H1 (cell line): ENCODE measurements around the gene OR52R1. TPM values are rescaled to one million over a fixed set of nuclear protein-coding genes. Genes with fewer than 3 reads are reported as not detected.

Experiments used
- CTCF ChIA-PET: fragments of 300-600 bp; sonication (Branson Sonifier 250); formaldehyde crosslinking; loops from one replicate; lab custom pipeline; 2021; ENCODE audit not compliant: partially characterized antibody; lab: Charles Lee
- POLR2A ChIA-PET: fragments of 300-600 bp; sonication (Branson Sonifier 250); formaldehyde crosslinking; loops from one replicate; lab custom pipeline; 2021; ENCODE audit warnings: inconsistent platforms; ENCODE audit not compliant: partially characterized antibody; lab: Charles Lee
- DNase-seq, 2 experiments: peaks; one replicate each; pipeline versions ENCODE4 v3.0.0 to v3.0.0-alpha.2; 2010 to 2022; ENCODE audit warnings: low spot score in 2 of 2, low read depth in 1 of 2, mixed read lengths in 1 of 2
- FAIRE-seq: peaks from 2 replicates; lab custom pipeline; 2011; peaks lifted over from hg19 to GRCh38; lab: Jason Lieb, UNC
- H2AFZ ChIP-seq: 2 replicates; pipeline ENCODE4 v1.8.1; 2012; ENCODE audit warnings: low read length, inconsistent platforms
- H2AK5ac ChIP-seq: 2 replicates; pipeline ENCODE4 v1.6.1; 2013; ENCODE audit warnings: low read depth, low read length
- H2BK120ac ChIP-seq: replicated peaks from 2 replicates; pipeline ENCODE3; 2013; ENCODE audit warnings: low read depth, low read length, inconsistent platforms
- H2BK12ac ChIP-seq: 2 replicates; pipeline ENCODE4 v1.6.1; 2013; ENCODE audit warnings: low read depth, low read length
- H2BK15ac ChIP-seq: 2 replicates; pipeline ENCODE4 v1.6.1; 2013; ENCODE audit warnings: low read length
- H2BK20ac ChIP-seq: 2 replicates; pipeline ENCODE4 v1.6.1; 2013; ENCODE audit warnings: low read length
- H2BK5ac ChIP-seq: 2 replicates; pipeline ENCODE4 v1.6.1; 2013; ENCODE audit warnings: low read depth, low read length
- H3K14ac ChIP-seq: 2 replicates; pipeline ENCODE4 v1.6.1; 2013; ENCODE audit warnings: inconsistent platforms; ENCODE audit not compliant: insufficient read length
- H3K18ac ChIP-seq: 2 replicates; pipeline ENCODE4 v1.6.1; 2013; ENCODE audit warnings: low read length; ENCODE audit errors: extremely low read depth
- H3K23ac ChIP-seq: 2 replicates; pipeline ENCODE4 v1.6.1; 2013; ENCODE audit warnings: inconsistent platforms; ENCODE audit not compliant: insufficient read length
- H3K23me2 ChIP-seq: 2 replicates; pipeline ENCODE4 v1.6.1; 2013; ENCODE audit warnings: low read depth, low read length
- H3K27ac ChIP-seq: 2 replicates; pipeline ENCODE4 v1.6.1; 2011; ENCODE audit warnings: low read depth, low read length, inconsistent platforms
- H3K27me3 ChIP-seq, 4 experiments: replicated peaks in 1 of 4; 1 replicate in 1 of 4; 2 replicates in 3 of 4; pipeline versions ENCODE4 v1.6.1 to v1.8.1; 2011 to 2013; ENCODE audit warnings: low read length in 3 of 4, mild to moderate bottlenecking in 3 of 4, inconsistent platforms in 2 of 4, mixed read lengths in 2 of 4, moderate library complexity in 1 of 4; ENCODE audit not compliant: control insufficient read depth in 3 of 4, insufficient read depth in 3 of 4; ENCODE audit errors: extremely low read depth in 1 of 4
- H3K36me3 ChIP-seq, 4 experiments: 2 replicates each; pipeline versions ENCODE4 v1.6.1 to v1.8.1; 2011 to 2013; ENCODE audit warnings: mild to moderate bottlenecking in 4 of 4, low read length in 3 of 4, moderate library complexity in 2 of 4, control low read depth in 1 of 4, inconsistent platforms in 1 of 4; ENCODE audit not compliant: insufficient read depth in 4 of 4, control insufficient read depth in 2 of 4
- H3K4ac ChIP-seq: replicated peaks from 2 replicates; pipeline ENCODE3; 2013; ENCODE audit warnings: low read length, low read depth, mixed read lengths, inconsistent platforms; ENCODE audit not compliant: insufficient read length
- H3K4me1 ChIP-seq, 4 experiments: replicated peaks in 1 of 4; 1 replicate in 1 of 4; 2 replicates in 3 of 4; pipeline versions ENCODE4 v1.6.1 to v1.8.1; 2011 to 2013; ENCODE audit warnings: low read length in 3 of 4, inconsistent platforms in 2 of 4, mixed read lengths in 1 of 4; ENCODE audit not compliant: insufficient read depth in 4 of 4, control insufficient read depth in 3 of 4
- H3K4me2 ChIP-seq, 2 experiments: 2 replicates each; pipeline versions ENCODE4 v1.6.1 to v1.8.1; 2011 to 2013; ENCODE audit warnings: low read depth in 2 of 2, low read length in 2 of 2, control low read depth in 1 of 2, inconsistent platforms in 1 of 2, mild to moderate bottlenecking in 1 of 2; ENCODE audit not compliant: insufficient read depth in 1 of 2
- H3K4me3 ChIP-seq, 4 experiments: fragments of 200-600, 300-600 bp in 1 of 4; sonication (generic), shearing (Covaris generic), sonication (Bioruptor Twin) in 1 of 4; 2 replicates each; pipeline versions ENCODE4 v1.5.1 to v1.8.1; 2011 to 2016; ENCODE audit warnings: low read length in 4 of 4, low read depth in 3 of 4, control low read depth in 2 of 4, inconsistent platforms in 2 of 4, mild to moderate bottlenecking in 2 of 4, mixed read lengths in 1 of 4, moderate library complexity in 1 of 4; ENCODE audit not compliant: insufficient read depth in 2 of 4; ENCODE audit errors: extremely low read depth in 1 of 4
- H3K56ac ChIP-seq: replicated peaks from 2 replicates; pipeline ENCODE3; 2013; ENCODE audit warnings: low read depth, mild to moderate bottlenecking, mixed read lengths, low read length, inconsistent platforms; ENCODE audit not compliant: insufficient read length
- H3K79me1 ChIP-seq: 2 replicates; pipeline ENCODE4 v1.6.1; 2013; ENCODE audit warnings: low read depth, low read length, control low read depth
- H3K79me2 ChIP-seq, 2 experiments: 2 replicates each; pipeline versions ENCODE4 v1.6.1 to v1.8.1; 2012 to 2013; ENCODE audit warnings: low read length in 2 of 2, mild to moderate bottlenecking in 2 of 2, inconsistent platforms in 1 of 2; ENCODE audit not compliant: insufficient read depth in 2 of 2, control insufficient read depth in 1 of 2
- H3K9ac ChIP-seq, 4 experiments: replicated peaks in 1 of 4; 1 replicate in 1 of 4; 2 replicates in 3 of 4; pipeline versions ENCODE4 v1.6.1 to v1.8.1; 2011 to 2013; ENCODE audit warnings: low read depth in 3 of 4, low read length in 3 of 4, control low read depth in 2 of 4, mild to moderate bottlenecking in 2 of 4, moderate library complexity in 2 of 4, inconsistent platforms in 1 of 4; ENCODE audit errors: extremely low read depth in 1 of 4
- H3K9me3 ChIP-seq, 2 experiments: 2 replicates each; pipeline versions ENCODE4 v1.6.1 to v1.8.1; 2012 to 2013; ENCODE audit warnings: mild to moderate bottlenecking in 2 of 2, moderate library complexity in 2 of 2, control low read depth in 1 of 2, inconsistent platforms in 1 of 2, low read depth in 1 of 2, low read length in 1 of 2, mixed read lengths in 1 of 2; ENCODE audit not compliant: insufficient read depth in 2 of 2
- H4K20me1 ChIP-seq, 2 experiments: replicated peaks in 1 of 2; 2 replicates each; pipeline versions ENCODE3 to v1.8.1; 2011 to 2013; ENCODE audit warnings: inconsistent platforms in 2 of 2, low read length in 2 of 2, mild to moderate bottlenecking in 1 of 2; ENCODE audit not compliant: insufficient read depth in 2 of 2, control insufficient read depth in 1 of 2
- H4K5ac ChIP-seq: 2 replicates; pipeline ENCODE4 v1.6.1; 2013; ENCODE audit warnings: low read length, low read depth, mixed read lengths, inconsistent platforms; ENCODE audit not compliant: insufficient read length
- H4K8ac ChIP-seq: 2 replicates; pipeline ENCODE4 v1.8.0; 2013; ENCODE audit warnings: mild to moderate bottlenecking, moderate library complexity, low read length, inconsistent platforms; ENCODE audit not compliant: insufficient read depth; ENCODE audit errors: extremely low read depth
- H4K91ac ChIP-seq: replicated peaks from 2 replicates; pipeline ENCODE3; 2013; ENCODE audit warnings: low read length, mixed read lengths, inconsistent platforms; ENCODE audit not compliant: insufficient read length
- BCL11A ChIP-seq, 2 experiments: IDR thresholded peaks; one replicate each; pipeline ENCODE4 v1.6.1; 2011; ENCODE audit warnings: low read depth in 2 of 2, low read length in 2 of 2, mild to moderate bottlenecking in 2 of 2
- CEBPB ChIP-seq: IDR thresholded peaks from 2 replicates; pipeline ENCODE4 v1.6.1; 2012; ENCODE audit warnings: low read depth, low read length
- CHD1 ChIP-seq: IDR thresholded peaks from 2 replicates; pipeline ENCODE4 v1.6.1; 2012; ENCODE audit warnings: low read depth, low read length, improper control_type of control experiment
- CHD2 ChIP-seq: IDR thresholded peaks from 2 replicates; pipeline ENCODE4 v1.6.1; 2012; ENCODE audit warnings: low read length, improper control_type of control experiment
- KDM4A ChIP-seq: IDR thresholded peaks from one replicate; pipeline ENCODE4 v1.7.1; 2012; ENCODE audit warnings: low read depth, mild to moderate bottlenecking, moderate library complexity, low read length, inconsistent platforms; ENCODE audit not compliant: severe bottlenecking
- RAD21 ChIP-seq, 2 experiments: IDR thresholded peaks in 1 of 2; conservative IDR thresholded peaks in 1 of 2; 2 replicates each; pipeline ENCODE4 v1.6.1; 2011; ENCODE audit warnings: low read depth in 2 of 2, low read length in 2 of 2, improper control_type of control experiment in 1 of 2, inconsistent platforms in 1 of 2, mild to moderate bottlenecking in 1 of 2, moderate library complexity in 1 of 2
- RNF2 ChIP-seq: fragments of 200-900, 300-1000 bp; sonication (generic); IDR thresholded peaks from 2 replicates; pipeline ENCODE4 v1.7.1; 2016; ENCODE audit warnings: borderline replicate concordance, low read depth, mild to moderate bottlenecking, antibody characterized with exemption, low read length; ENCODE audit not compliant: poor library complexity, severe bottlenecking; ENCODE audit errors: missing control alignments
- SIRT6 ChIP-seq: IDR thresholded peaks from one replicate; pipeline ENCODE4 v1.7.1; 2012; ENCODE audit warnings: low read length, inconsistent platforms
- TBP ChIP-seq: IDR thresholded peaks from 2 replicates; pipeline ENCODE4 v1.6.1; 2011; ENCODE audit warnings: low read depth, low read length, improper control_type of control experiment
- TCF12 ChIP-seq: IDR thresholded peaks from 2 replicates; pipeline ENCODE4 v1.6.1; 2011; ENCODE audit warnings: low read depth, mild to moderate bottlenecking, low read length
- YY1 ChIP-seq: IDR thresholded peaks from 2 replicates; pipeline ENCODE4 v1.6.1; 2011; ENCODE audit warnings: low read depth, mild to moderate bottlenecking, low read length
- WGBS, 2 experiments: shearing (Covaris generic) in 1 of 2; methylation state at CpG; one replicate each; pipeline versions ENCODE4 v1.1.6 to v1.1.7; 2013 to 2015; ENCODE audit warnings: low lambda C conversion rate in 2 of 2, mixed read lengths in 2 of 2, inconsistent platforms in 1 of 2, low coverage in 1 of 2, missing lambda C conversion rate in 1 of 2; ENCODE audit not compliant: insufficient replicate concordance in 2 of 2, insufficient coverage in 1 of 2, insufficient read length in 1 of 2; ENCODE audit errors: extremely low coverage in 1 of 2, missing lambda C conversion rate in 1 of 2; 5-methylcytosine and 5-hydroxymethylcytosine counted together
- polyA plus RNA-seq, 7 experiments: library from polyadenylated mRNA; depleted of rRNA in 3 of 7; stranded (reverse) in 5 of 7; unstranded in 2 of 7; fragments of >200 nt in 5 of 7; fragments of 200-250 nt in 2 of 7; gene quantifications; 1 replicate in 5 of 7; 2 replicates in 1 of 7; 4 replicates in 1 of 7; pipeline versions ENCODE4 v1.2.1 to v1.2.3, GENCODE V29; 2011 to 2013; ENCODE audit warnings: missing spikeins in 2 of 7, mixed read lengths in 2 of 7
- total RNA-seq: library from RNA; stranded (reverse); fragmentation: NEBNext Ultra II Directional; extraction: Animal tissue kit (Norgen Biotek cat#: 25700); gene quantifications from 2 replicates; pipeline ENCODE4 v1.2.1, GENCODE V29; 2021

Gene OR52R1
- total and polyA plus RNA-seq, 2 of the 8 experiments (the other 6 are each of a cell fraction or from before 2014, with no cell fraction given), result not detected

- Histone ChIP-seq H3K79me1 (no peaks in the 10 kb centered on the region), H3K9me3 (no peaks in the 10 kb centered on the region), H3K4me3 (no peak within 1 kb of the TSS), H3K56ac (no peak within 1 kb of the TSS), H2AK5ac (no peak within 1 kb of the TSS), H3K27ac (no peak within 1 kb of the TSS), H4K91ac (no peak within 1 kb of the TSS), H3K14ac (no peak within 1 kb of the TSS), H3K23me2 (no peaks in the 10 kb centered on the region), H4K5ac (no peak within 1 kb of the TSS), H3K18ac (no peak within 1 kb of the TSS), H3K9ac (no peak within 1 kb of the TSS), H2AFZ (no peak within 1 kb of the TSS), H3K4me1 (no peaks in the 10 kb centered on the region), H2BK5ac (no peak within 1 kb of the TSS), H3K4me2 (no peak within 1 kb of the TSS), H3K4ac (no peak within 1 kb of the TSS), H4K8ac (no peak within 1 kb of the TSS), H3K23ac (no peak within 1 kb of the TSS), H4K20me1 (no peaks in the 10 kb centered on the region), H2BK20ac (no peak within 1 kb of the TSS), H3K36me3 (no peaks in the 10 kb centered on the region), H2BK12ac (no peak within 1 kb of the TSS), H2BK15ac (no peak within 1 kb of the TSS), H3K27me3 (no peaks in the 10 kb centered on the region), H3K79me2 (no peaks in the 10 kb centered on the region), H2BK120ac (no peak within 1 kb of the TSS)
- ChIA-PET CTCF (interaction anchor here (0.6 kb wide), 1 partner anchor 12 kb away, joined by 3 read pairs; no protein-coding TSS in a partner anchor), POLR2A (no interaction called here)
- no peak for FAIRE-seq
- WGBS, 2 experiments, result 100% methylated on average over 1 of the region's 1 CpG; no CpG with 5 or more reads in 1 of the 2 experiments
- TF ChIP-seq KDM4A (no peak), CHD2 (no peak), BCL11A (IDR thresholded peaks at IDR 0.05; ENCODE audit: low read depth in 2 of 2, low read length in 2 of 2) (no peak), RAD21 (IDR thresholded peaks at IDR 0.05 in 1 of 2, conservative IDR thresholded peaks at IDR 0.05 in 1 of 2; ENCODE audit: low read depth in 2 of 2, low read length in 2 of 2) (no peak), CEBPB (no peak), RNF2 (no peak), SIRT6 (no peak), TBP (no peak), YY1 (no peak), TCF12 (no peak), CHD1 (no peak)
- DNase-seq, result no peak
These were observed 34.3 kb downstream of the OR52R1 start, which contains the start of gene OR51F1 for GRCh38 chr11:4769838-4770237. OR51F1 (minus strand) TSS chr11:4769938; CDS start chr11:4769938, 0 bp downstream.
